Measurements from ENCODE around the gene SLC15A1.
"Not testable (repeated sequence)": the region's sequence is repeated elsewhere in the genome, so short reads cannot be mapped to it uniquely, and the experiment has no call there.

Gene SLC15A1

GRCh38 chr13:98755729-98756128 is 3.3 kb upstream of the SLC15A1 start:
- Histone ChIP-seq H3K4me3 (ENCODE audit: low read depth in 1 of 2, low read length in 2 of 2) (no peak overlapping the region), H3K27me3 (ENCODE audit: control insufficient read depth in 1 of 2, insufficient read depth in 2 of 2, low read length in 2 of 2) (peaks cover 15% of the 10 kb centered on the region in 2 donors)

GRCh38 chr13:98755116-98755515 is 2.6 kb upstream of the SLC15A1 start:
- Histone ChIP-seq H3K9me3 (ENCODE audit: control insufficient read depth in 1 of 2, low read length in 2 of 2) (no peaks in the 10 kb centered on the region), H3K9ac (ENCODE audit: low read depth in 1 of 2, low read length in 2 of 2) (no peak overlapping the region), H3K4me3 (ENCODE audit: low read depth in 1 of 2, low read length in 2 of 2) (no peak overlapping the region), H3K27ac (ENCODE audit: low read depth, low read length) (no peak overlapping the region), H3K36me3 (ENCODE audit: control insufficient read depth in 1 of 2, insufficient read depth in 2 of 2, low read length in 2 of 2) (no peaks in the 10 kb centered on the region), H3K27me3 (ENCODE audit: control insufficient read depth in 1 of 2, insufficient read depth in 2 of 2, low read length in 2 of 2) (peaks cover 15% of the 10 kb centered on the region in 2 donors), H3K4me1 (ENCODE audit: control insufficient read depth in 1 of 2, insufficient read depth in 2 of 2, low read length in 2 of 2) (peaks cover 0 to 8% of the 10 kb centered on the region in 2 donors)

More at GRCh38 chr13:98755729-98756128, 3.3 kb upstream of the SLC15A1 start:
- Histone ChIP-seq H3K36me3 (ENCODE audit: control insufficient read depth in 1 of 2, insufficient read depth in 2 of 2, low read length in 2 of 2) (no peaks in the 10 kb centered on the region), H3K9me3 (ENCODE audit: control insufficient read depth in 1 of 2, low read length in 2 of 2) (no peaks in the 10 kb centered on the region), H3K4me1 (ENCODE audit: control insufficient read depth in 1 of 2, insufficient read depth in 2 of 2, low read length in 2 of 2) (peaks cover 0 to 8% of the 10 kb centered on the region in 2 donors), H3K9ac (ENCODE audit: low read depth in 1 of 2, low read length in 2 of 2) (no peak overlapping the region), H3K27ac (ENCODE audit: low read depth, low read length) (no peak overlapping the region)

- not testable (repeated sequence) for H3K4me3 ChIP-seq (ENCODE audit: low read depth in 1 of 2, low read length in 2 of 2); H3K4me1 ChIP-seq (ENCODE audit: control insufficient read depth in 1 of 2, insufficient read depth in 2 of 2, low read length in 2 of 2); H3K9ac ChIP-seq (ENCODE audit: low read depth in 1 of 2, low read length in 2 of 2); H3K9me3 ChIP-seq (ENCODE audit: control insufficient read depth in 1 of 2, low read length in 2 of 2); H3K27ac ChIP-seq (ENCODE audit: low read depth, low read length); H3K36me3 ChIP-seq (ENCODE audit: control insufficient read depth in 1 of 2, insufficient read depth in 2 of 2, low read length in 2 of 2)
- H3K27me3 ChIP-seq (ENCODE audit: control insufficient read depth in 1 of 2, insufficient read depth in 2 of 2, low read length in 2 of 2) = peaks cover 15% of the 10 kb centered on the region in 2 donors
These were observed 2.0 kb upstream of the SLC15A1 start for GRCh38 chr13:98754468-98754867.

- Histone ChIP-seq H3K4me3 (ENCODE audit: low read depth in 1 of 2, low read length in 2 of 2) (peak overlapping the region; percentile 63 to 75), H3K9me3 (ENCODE audit: control insufficient read depth in 1 of 2, low read length in 2 of 2) (no peaks in the 10 kb centered on the region), H3K27me3 (ENCODE audit: control insufficient read depth in 1 of 2, insufficient read depth in 2 of 2, low read length in 2 of 2) (peaks cover 15 to 18% of the 10 kb centered on the region in 2 donors), H3K27ac (ENCODE audit: low read depth, low read length) (peak overlapping the region; percentile 70), H3K4me1 (ENCODE audit: control insufficient read depth in 1 of 2, insufficient read depth in 2 of 2, low read length in 2 of 2) (peaks cover 0 to 8% of the 10 kb centered on the region in 2 donors), H3K36me3 (ENCODE audit: control insufficient read depth in 1 of 2, insufficient read depth in 2 of 2, low read length in 2 of 2) (no peaks in the 10 kb centered on the region), H3K9ac (ENCODE audit: low read depth in 1 of 2, low read length in 2 of 2) (peak overlapping the region; percentile 60 to 63)
These were observed 508 bp downstream of the SLC15A1 start for GRCh38 chr13:98751861-98752466.

- Histone ChIP-seq H3K4me3 (ENCODE audit: low read depth in 1 of 2, low read length in 2 of 2) (peak overlapping the region; percentile 63 to 75), H3K27me3 (ENCODE audit: control insufficient read depth in 1 of 2, insufficient read depth in 2 of 2, low read length in 2 of 2) (peaks cover 15 to 18% of the 10 kb centered on the region in 2 donors), H3K9me3 (ENCODE audit: control insufficient read depth in 1 of 2, low read length in 2 of 2) (no peaks in the 10 kb centered on the region), H3K27ac (ENCODE audit: low read depth, low read length) (no peak overlapping the region), H3K4me1 (ENCODE audit: control insufficient read depth in 1 of 2, insufficient read depth in 2 of 2, low read length in 2 of 2) (peaks cover 0 to 8% of the 10 kb centered on the region in 2 donors), H3K9ac (ENCODE audit: low read depth in 1 of 2, low read length in 2 of 2) (peak overlapping the region; percentile 60 to 63), H3K36me3 (ENCODE audit: control insufficient read depth in 1 of 2, insufficient read depth in 2 of 2, low read length in 2 of 2) (no peaks in the 10 kb centered on the region)
These were observed 1.1 kb downstream of the SLC15A1 start for GRCh38 chr13:98751367-98751782.

GRCh38 chr13:98749501-98749900 is 3.0 kb downstream of the SLC15A1 start:
- H3K4me3 ChIP-seq (ENCODE audit: low read depth in 1 of 2, low read length in 2 of 2) = no peak overlapping the region
- no peak overlapping the region for H3K27ac ChIP-seq (ENCODE audit: low read depth, low read length)
- H3K9me3 ChIP-seq (ENCODE audit: control insufficient read depth in 1 of 2, low read length in 2 of 2) = no peaks in the 10 kb centered on the region
- H3K27me3 ChIP-seq (ENCODE audit: control insufficient read depth in 1 of 2, insufficient read depth in 2 of 2, low read length in 2 of 2) = peaks cover 15 to 18% of the 10 kb centered on the region in 2 donors
- H3K36me3 ChIP-seq (ENCODE audit: control insufficient read depth in 1 of 2, insufficient read depth in 2 of 2, low read length in 2 of 2) = no peaks in the 10 kb centered on the region
- H3K9ac ChIP-seq (ENCODE audit: low read depth in 1 of 2, low read length in 2 of 2) = no peak overlapping the region
- H3K4me1 ChIP-seq (ENCODE audit: control insufficient read depth in 1 of 2, insufficient read depth in 2 of 2, low read length in 2 of 2) = peaks cover 0 to 8% of the 10 kb centered on the region in 2 donors

- H3K4me3 ChIP-seq (ENCODE audit: low read depth in 1 of 2, low read length in 2 of 2) = no peak overlapping the region
- no peak overlapping the region for H3K9ac ChIP-seq (ENCODE audit: low read depth in 1 of 2, low read length in 2 of 2)
- H3K36me3 ChIP-seq (ENCODE audit: control insufficient read depth in 1 of 2, insufficient read depth in 2 of 2, low read length in 2 of 2) = no peaks in the 10 kb centered on the region
- H3K4me1 ChIP-seq (ENCODE audit: control insufficient read depth in 1 of 2, insufficient read depth in 2 of 2, low read length in 2 of 2) = peaks cover 5 to 9% of the 10 kb centered on the region in 2 donors
- H3K9me3 ChIP-seq (ENCODE audit: control insufficient read depth in 1 of 2, low read length in 2 of 2) = no peaks in the 10 kb centered on the region
- peaks cover 6 to 8% of the 10 kb centered on the region in 2 donors for H3K27me3 ChIP-seq (ENCODE audit: control insufficient read depth in 1 of 2, insufficient read depth in 2 of 2, low read length in 2 of 2)
- no peak overlapping the region for H3K27ac ChIP-seq (ENCODE audit: low read depth, low read length)
These were observed 5.5 kb downstream of the SLC15A1 start for GRCh38 chr13:98746968-98747367.

- Histone ChIP-seq H3K4me3 (ENCODE audit: low read depth in 1 of 2, low read length in 2 of 2) (no peak overlapping the region), H3K36me3 (ENCODE audit: control insufficient read depth in 1 of 2, insufficient read depth in 2 of 2, low read length in 2 of 2) (no peaks in the 10 kb centered on the region), H3K9ac (ENCODE audit: low read depth in 1 of 2, low read length in 2 of 2) (peak overlapping the region in 1 of 2 donors; percentile 5), H3K4me1 (ENCODE audit: control insufficient read depth in 1 of 2, insufficient read depth in 2 of 2, low read length in 2 of 2) (peaks cover 17 to 20% of the 10 kb centered on the region in 2 donors), H3K9me3 (ENCODE audit: control insufficient read depth in 1 of 2, low read length in 2 of 2) (peaks cover 4% of the 10 kb centered on the region in 2 donors), H3K27ac (ENCODE audit: low read depth, low read length) (no peak overlapping the region), H3K27me3 (ENCODE audit: control insufficient read depth in 1 of 2, insufficient read depth in 2 of 2, low read length in 2 of 2) (no peaks in the 10 kb centered on the region)
These were observed 9.1 kb downstream of the SLC15A1 start for GRCh38 chr13:98743377-98743776.

GRCh38 chr13:98742961-98743360 is 9.5 kb downstream of the SLC15A1 start:
- no peaks in the 10 kb centered on the region for H3K36me3 ChIP-seq (ENCODE audit: control insufficient read depth in 1 of 2, insufficient read depth in 2 of 2, low read length in 2 of 2)
- no peak overlapping the region for H3K9ac ChIP-seq (ENCODE audit: low read depth in 1 of 2, low read length in 2 of 2)
- no peaks in the 10 kb centered on the region for H3K27me3 ChIP-seq (ENCODE audit: control insufficient read depth in 1 of 2, insufficient read depth in 2 of 2, low read length in 2 of 2)
- no peak overlapping the region for H3K27ac ChIP-seq (ENCODE audit: low read depth, low read length)
- H3K9me3 ChIP-seq (ENCODE audit: control insufficient read depth in 1 of 2, low read length in 2 of 2) = peaks cover 6 to 9% of the 10 kb centered on the region in 2 donors
- H3K4me3 ChIP-seq (ENCODE audit: low read depth in 1 of 2, low read length in 2 of 2) = no peak overlapping the region
- H3K4me1 ChIP-seq (ENCODE audit: control insufficient read depth in 1 of 2, insufficient read depth in 2 of 2, low read length in 2 of 2) = peaks cover 17 to 22% of the 10 kb centered on the region in 2 donors

- H3K9ac ChIP-seq (ENCODE audit: low read depth in 1 of 2, low read length in 2 of 2) = no peak overlapping the region
- peaks cover 9% of the 10 kb centered on the region in 2 donors for H3K9me3 ChIP-seq (ENCODE audit: control insufficient read depth in 1 of 2, low read length in 2 of 2)
- H3K4me3 ChIP-seq (ENCODE audit: low read depth in 1 of 2, low read length in 2 of 2) = no peak overlapping the region
- no peaks in the 10 kb centered on the region for H3K36me3 ChIP-seq (ENCODE audit: control insufficient read depth in 1 of 2, insufficient read depth in 2 of 2, low read length in 2 of 2)
- H3K27ac ChIP-seq (ENCODE audit: low read depth, low read length) = no peak overlapping the region
- H3K4me1 ChIP-seq (ENCODE audit: control insufficient read depth in 1 of 2, insufficient read depth in 2 of 2, low read length in 2 of 2) = peaks cover 17 to 22% of the 10 kb centered on the region in 2 donors
- H3K27me3 ChIP-seq (ENCODE audit: control insufficient read depth in 1 of 2, insufficient read depth in 2 of 2, low read length in 2 of 2) = no peaks in the 10 kb centered on the region
These were observed 10.6 kb downstream of the SLC15A1 start for GRCh38 chr13:98741741-98742435.

Measured in duodenal mucosa (tissue), 2 donors.